ENCODE results near the gene MZT2A.
"Not testable (repeated sequence)": the region's sequence is repeated elsewhere in the genome, so short reads cannot be mapped to it uniquely, and the experiment has no call there.

Gene MZT2A

GRCh38 chr2:131530626-131531344 lies 38.6 kb upstream of the MZT2A start:
- not testable (repeated sequence) for H3K27ac ChIP-seq (ENCODE audit: low read length); H3K4me1 ChIP-seq (ENCODE audit: control insufficient read depth in 1 of 2, insufficient read depth in 2 of 2, low read length in 2 of 2); H3K9me3 ChIP-seq (ENCODE audit: control insufficient read depth in 1 of 2, low read length in 2 of 2); H3K27me3 ChIP-seq (ENCODE audit: low read depth, low read length); H3K4me3 ChIP-seq (ENCODE audit: low read depth in 1 of 2, low read length in 2 of 2); H3K36me3 ChIP-seq (ENCODE audit: control insufficient read depth in 1 of 2, insufficient read depth in 2 of 2, low read length in 2 of 2)

GRCh38 chr2:131529864-131530445 lies 37.8 kb upstream of the MZT2A start:
- not testable (repeated sequence) for H3K4me3 ChIP-seq (ENCODE audit: low read depth in 1 of 2, low read length in 2 of 2); H3K9me3 ChIP-seq (ENCODE audit: control insufficient read depth in 1 of 2, low read length in 2 of 2); H3K27ac ChIP-seq (ENCODE audit: low read length); H3K4me1 ChIP-seq (ENCODE audit: control insufficient read depth in 1 of 2, insufficient read depth in 2 of 2, low read length in 2 of 2); H3K27me3 ChIP-seq (ENCODE audit: low read depth, low read length); H3K36me3 ChIP-seq (ENCODE audit: control insufficient read depth in 1 of 2, insufficient read depth in 2 of 2, low read length in 2 of 2)

- H3K4me3 ChIP-seq (ENCODE audit: low read depth in 1 of 2, low read length in 2 of 2); H3K27me3 ChIP-seq (ENCODE audit: low read depth, low read length); H3K27ac ChIP-seq (ENCODE audit: low read length); H3K36me3 ChIP-seq (ENCODE audit: control insufficient read depth in 1 of 2, insufficient read depth in 2 of 2, low read length in 2 of 2); H3K9me3 ChIP-seq (ENCODE audit: control insufficient read depth in 1 of 2, low read length in 2 of 2); H3K4me1 ChIP-seq (ENCODE audit: control insufficient read depth in 1 of 2, insufficient read depth in 2 of 2, low read length in 2 of 2): not testable (repeated sequence)
These were observed 37.0 kb upstream of the MZT2A start for GRCh38 chr2:131528981-131529863.

GRCh38 chr2:131527131-131528001 lies 35.2 kb upstream of the MZT2A start, which contains the start of gene CCDC74A:
Gene CCDC74A, plus strand, starts transcription at chr2:131527888. Its CDS starts 83 bp downstream, at chr2:131527971.
- H3K27me3 ChIP-seq (ENCODE audit: low read depth, low read length); H3K36me3 ChIP-seq (ENCODE audit: control insufficient read depth in 1 of 2, insufficient read depth in 2 of 2, low read length in 2 of 2); H3K27ac ChIP-seq (ENCODE audit: low read length): not testable (repeated sequence)

GRCh38 chr2:131525256-131525655 lies 33.1 kb upstream of the MZT2A start:
- not testable (repeated sequence) for H3K27me3 ChIP-seq (ENCODE audit: low read depth, low read length); H3K9me3 ChIP-seq (ENCODE audit: control insufficient read depth in 1 of 2, low read length in 2 of 2); H3K36me3 ChIP-seq (ENCODE audit: control insufficient read depth in 1 of 2, insufficient read depth in 2 of 2, low read length in 2 of 2); H3K4me3 ChIP-seq (ENCODE audit: low read depth in 1 of 2, low read length in 2 of 2); H3K27ac ChIP-seq (ENCODE audit: low read length); H3K4me1 ChIP-seq (ENCODE audit: control insufficient read depth in 1 of 2, insufficient read depth in 2 of 2, low read length in 2 of 2)

More at GRCh38 chr2:131527131-131528001, 35.2 kb upstream of the MZT2A start, which contains the start of gene CCDC74A:
- not testable (repeated sequence) for H3K9me3 ChIP-seq (ENCODE audit: control insufficient read depth in 1 of 2, low read length in 2 of 2); H3K4me1 ChIP-seq (ENCODE audit: control insufficient read depth in 1 of 2, insufficient read depth in 2 of 2, low read length in 2 of 2)
- peak within 1 kb of the TSS in 1 of 2 donors; percentile 56 for H3K4me3 ChIP-seq (ENCODE audit: low read depth in 1 of 2, low read length in 2 of 2)

GRCh38 chr2:131521961-131522781 lies 30.0 kb upstream of the MZT2A start:
- Histone ChIP-seq H3K9me3 (ENCODE audit: control insufficient read depth in 1 of 2, low read length in 2 of 2) (no peaks in the 10 kb centered on the region), H3K36me3 (ENCODE audit: control insufficient read depth in 1 of 2, insufficient read depth in 2 of 2, low read length in 2 of 2) (peaks cover 0 to 34% of the 10 kb centered on the region in 2 donors), H3K4me3 (ENCODE audit: low read depth in 1 of 2, low read length in 2 of 2) (no peak overlapping the region), H3K27me3 (ENCODE audit: low read depth, low read length) (no peaks in the 10 kb centered on the region), H3K4me1 (ENCODE audit: control insufficient read depth in 1 of 2, insufficient read depth in 2 of 2, low read length in 2 of 2) (no peaks in the 10 kb centered on the region), H3K27ac (ENCODE audit: low read length) (no peak overlapping the region)

- H3K4me1 ChIP-seq (ENCODE audit: control insufficient read depth in 1 of 2, insufficient read depth in 2 of 2, low read length in 2 of 2); H3K9me3 ChIP-seq (ENCODE audit: control insufficient read depth in 1 of 2, low read length in 2 of 2); H3K27me3 ChIP-seq (ENCODE audit: low read depth, low read length); H3K4me3 ChIP-seq (ENCODE audit: low read depth in 1 of 2, low read length in 2 of 2); H3K27ac ChIP-seq (ENCODE audit: low read length): not testable (repeated sequence)
- peaks cover 0 to 40% of the 10 kb centered on the region in 2 donors for H3K36me3 ChIP-seq (ENCODE audit: control insufficient read depth in 1 of 2, insufficient read depth in 2 of 2, low read length in 2 of 2)
These were observed 29.3 kb upstream of the MZT2A start for GRCh38 chr2:131521524-131521923.

- no peaks in the 10 kb centered on the region for H3K4me1 ChIP-seq (ENCODE audit: control insufficient read depth in 1 of 2, insufficient read depth in 2 of 2, low read length in 2 of 2)
- no peak overlapping the region for H3K4me3 ChIP-seq (ENCODE audit: low read depth in 1 of 2, low read length in 2 of 2)
- peaks cover 0 to 41% of the 10 kb centered on the region in 2 donors for H3K36me3 ChIP-seq (ENCODE audit: control insufficient read depth in 1 of 2, insufficient read depth in 2 of 2, low read length in 2 of 2)
- no peaks in the 10 kb centered on the region for H3K9me3 ChIP-seq (ENCODE audit: control insufficient read depth in 1 of 2, low read length in 2 of 2)
- H3K27me3 ChIP-seq (ENCODE audit: low read depth, low read length): no peaks in the 10 kb centered on the region
- no peak overlapping the region for H3K27ac ChIP-seq (ENCODE audit: low read length)
These were observed 28.3 kb upstream of the MZT2A start for GRCh38 chr2:131520526-131520925.

GRCh38 chr2:131519871-131520470 lies 27.8 kb upstream of the MZT2A start:
- H3K9me3 ChIP-seq (ENCODE audit: control insufficient read depth in 1 of 2, low read length in 2 of 2); H3K4me3 ChIP-seq (ENCODE audit: low read depth in 1 of 2, low read length in 2 of 2); H3K4me1 ChIP-seq (ENCODE audit: control insufficient read depth in 1 of 2, insufficient read depth in 2 of 2, low read length in 2 of 2); H3K27me3 ChIP-seq (ENCODE audit: low read depth, low read length); H3K27ac ChIP-seq (ENCODE audit: low read length): not testable (repeated sequence)
- peaks cover 0 to 41% of the 10 kb centered on the region in 2 donors for H3K36me3 ChIP-seq (ENCODE audit: control insufficient read depth in 1 of 2, insufficient read depth in 2 of 2, low read length in 2 of 2)

- H3K27ac ChIP-seq (ENCODE audit: low read length): no peak overlapping the region
- no peaks in the 10 kb centered on the region for H3K27me3 ChIP-seq (ENCODE audit: low read depth, low read length)
- H3K36me3 ChIP-seq (ENCODE audit: control insufficient read depth in 1 of 2, insufficient read depth in 2 of 2, low read length in 2 of 2): peaks cover 0 to 45% of the 10 kb centered on the region in 2 donors
These were observed 27.3 kb upstream of the MZT2A start for GRCh38 chr2:131519466-131519865.

More at GRCh38 chr2:131519466-131519865, 27.3 kb upstream of the MZT2A start:
- no peaks in the 10 kb centered on the region for H3K9me3 ChIP-seq (ENCODE audit: control insufficient read depth in 1 of 2, low read length in 2 of 2)
- H3K4me1 ChIP-seq (ENCODE audit: control insufficient read depth in 1 of 2, insufficient read depth in 2 of 2, low read length in 2 of 2): no peaks in the 10 kb centered on the region
- no peak overlapping the region for H3K4me3 ChIP-seq (ENCODE audit: low read depth in 1 of 2, low read length in 2 of 2)

All from muscle layer of duodenum (tissue), 2 donors.